GM21423 (cell line): ENCODE measurements around the gene CDH18.

ENCODE experiments used
- ATAC-seq: cut with Tn5 transposase; IDR thresholded peaks from one replicate; pipeline ENCODE4 v1.9.1; 2021; ENCODE audit warnings: mild to moderate bottlenecking, moderate library complexity; ENCODE audit not compliant: unreplicated experiment

CDH18 gene, protein sequence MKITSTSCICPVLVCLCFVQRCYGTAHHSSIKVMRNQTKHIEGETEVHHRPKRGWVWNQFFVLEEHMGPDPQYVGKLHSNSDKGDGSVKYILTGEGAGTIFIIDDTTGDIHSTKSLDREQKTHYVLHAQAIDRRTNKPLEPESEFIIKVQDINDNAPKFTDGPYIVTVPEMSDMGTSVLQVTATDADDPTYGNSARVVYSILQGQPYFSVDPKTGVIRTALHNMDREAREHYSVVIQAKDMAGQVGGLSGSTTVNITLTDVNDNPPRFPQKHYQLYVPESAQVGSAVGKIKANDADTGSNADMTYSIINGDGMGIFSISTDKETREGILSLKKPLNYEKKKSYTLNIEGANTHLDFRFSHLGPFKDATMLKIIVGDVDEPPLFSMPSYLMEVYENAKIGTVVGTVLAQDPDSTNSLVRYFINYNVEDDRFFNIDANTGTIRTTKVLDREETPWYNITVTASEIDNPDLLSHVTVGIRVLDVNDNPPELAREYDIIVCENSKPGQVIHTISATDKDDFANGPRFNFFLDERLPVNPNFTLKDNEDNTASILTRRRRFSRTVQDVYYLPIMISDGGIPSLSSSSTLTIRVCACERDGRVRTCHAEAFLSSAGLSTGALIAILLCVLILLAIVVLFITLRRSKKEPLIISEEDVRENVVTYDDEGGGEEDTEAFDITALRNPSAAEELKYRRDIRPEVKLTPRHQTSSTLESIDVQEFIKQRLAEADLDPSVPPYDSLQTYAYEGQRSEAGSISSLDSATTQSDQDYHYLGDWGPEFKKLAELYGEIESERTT

DNA sequence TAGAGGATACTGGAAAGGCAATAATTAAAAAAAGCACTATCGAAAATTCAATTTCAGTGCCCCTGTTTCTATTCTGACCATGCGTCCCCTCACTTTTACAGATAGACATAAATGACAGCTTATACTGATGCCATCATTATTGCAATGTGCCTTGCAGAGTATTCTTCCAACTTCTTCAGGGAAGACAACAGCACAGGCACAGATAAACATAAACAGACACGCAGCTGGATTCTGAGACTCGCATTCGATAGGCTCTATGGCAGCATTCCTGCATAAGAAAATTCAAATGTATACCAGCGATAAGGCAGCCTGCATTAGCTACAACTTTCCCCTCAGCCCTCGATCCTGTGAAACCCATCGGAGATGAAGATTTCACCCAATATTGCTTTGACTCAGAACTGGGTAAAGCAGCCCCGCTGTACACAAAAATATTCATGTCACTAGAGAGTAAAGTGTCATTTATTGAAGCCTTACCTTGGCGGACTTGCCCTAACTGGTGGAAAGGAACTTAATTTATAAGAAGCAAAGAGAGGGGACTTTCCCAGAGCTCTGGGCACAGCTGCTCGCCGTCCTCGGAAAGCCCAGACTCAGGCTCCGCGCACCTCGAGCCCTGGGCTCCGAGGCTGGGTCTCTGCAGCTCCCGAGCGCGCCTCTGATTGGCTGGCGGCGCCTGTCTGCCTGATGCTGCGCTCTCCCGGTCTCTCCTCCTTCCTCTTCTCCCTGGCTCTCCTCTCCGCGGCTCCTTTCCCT, at the start of gene CDH18:
TSS of gene CDH18 (minus strand) at position 589 of the 750 bp plus-strand sequence. CDS start 149,214 bp downstream, outside the sequence.
- no peak for ATAC-seq

DNA sequence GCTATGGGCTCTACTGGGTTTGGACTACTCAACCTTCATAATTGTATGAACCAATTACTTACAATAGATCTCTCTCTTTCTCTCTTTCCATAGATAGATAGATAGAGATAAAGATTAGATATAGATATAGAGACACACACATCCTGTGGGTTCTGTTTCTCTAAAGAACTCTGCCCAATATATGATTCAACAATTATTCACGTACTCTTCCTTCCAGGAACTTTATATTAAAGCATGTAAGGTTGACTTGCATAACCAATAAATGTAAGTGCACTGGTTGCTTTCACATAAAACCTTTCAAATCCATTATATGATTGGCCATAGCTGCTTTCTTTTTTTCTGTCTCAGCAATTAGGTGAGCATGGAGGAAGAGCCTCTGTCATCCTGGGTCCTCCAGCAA, 46.7 kb upstream of the CDH18 start:
- no peak for ATAC-seq

DNA sequence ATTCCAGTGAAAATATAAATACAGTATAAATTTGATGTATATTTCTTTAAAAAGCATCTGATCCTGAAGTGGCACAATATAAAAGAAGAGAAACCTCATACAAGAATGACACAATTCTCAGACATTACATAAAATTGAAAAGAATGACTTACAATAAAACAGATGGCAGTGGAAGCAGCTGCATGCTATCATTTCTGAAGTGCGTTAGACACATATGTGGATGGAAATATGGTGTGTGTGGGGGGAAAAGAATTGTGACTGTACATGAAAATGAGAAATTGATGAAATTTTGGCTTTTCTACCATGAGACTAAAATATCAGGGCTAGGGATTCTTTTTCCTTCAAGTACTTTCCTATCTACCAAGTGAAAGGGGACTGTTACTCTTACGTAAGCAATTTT, 45.9 kb upstream of the CDH18 start:
- no peak for ATAC-seq

DNA sequence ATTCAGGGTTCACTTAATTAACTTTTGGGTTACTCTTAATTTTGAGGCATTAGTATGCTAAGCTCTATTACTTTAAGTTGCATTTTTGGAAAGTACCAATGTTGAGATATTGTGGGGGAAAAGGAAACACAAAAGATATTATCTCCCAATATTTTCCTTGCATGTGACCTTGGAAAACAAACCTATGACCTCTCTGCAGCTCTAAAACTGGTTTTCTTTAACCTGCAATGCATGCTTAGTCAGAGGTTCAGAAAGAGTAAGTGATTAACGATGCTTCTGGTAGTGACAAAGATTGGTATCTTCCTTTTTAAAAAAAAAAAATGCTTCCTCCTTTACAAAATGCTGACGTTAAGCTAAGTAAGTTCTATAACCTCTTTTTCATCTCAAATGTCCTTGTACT, 44.9 kb upstream of the CDH18 start:
- ATAC-seq, result no peak

DNA sequence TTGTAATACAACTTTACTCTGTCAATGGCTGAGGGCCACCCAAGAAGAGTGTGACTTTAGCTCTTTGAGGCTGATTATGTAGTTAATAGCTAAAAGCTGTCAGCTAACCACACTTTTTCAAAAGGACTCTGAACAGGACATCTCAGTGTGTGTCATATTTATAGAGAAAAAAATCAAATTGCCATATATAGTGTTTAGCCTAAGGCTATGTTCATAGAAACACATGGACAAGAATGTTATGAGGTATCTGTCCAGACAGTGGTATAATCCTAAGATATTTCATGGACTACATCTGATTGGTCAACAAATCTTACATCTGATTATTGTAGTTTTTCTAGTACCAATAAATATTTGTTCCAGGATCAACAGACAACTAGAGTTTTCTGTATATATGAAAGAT, 42.1 kb upstream of the CDH18 start:
- no peak for ATAC-seq

DNA sequence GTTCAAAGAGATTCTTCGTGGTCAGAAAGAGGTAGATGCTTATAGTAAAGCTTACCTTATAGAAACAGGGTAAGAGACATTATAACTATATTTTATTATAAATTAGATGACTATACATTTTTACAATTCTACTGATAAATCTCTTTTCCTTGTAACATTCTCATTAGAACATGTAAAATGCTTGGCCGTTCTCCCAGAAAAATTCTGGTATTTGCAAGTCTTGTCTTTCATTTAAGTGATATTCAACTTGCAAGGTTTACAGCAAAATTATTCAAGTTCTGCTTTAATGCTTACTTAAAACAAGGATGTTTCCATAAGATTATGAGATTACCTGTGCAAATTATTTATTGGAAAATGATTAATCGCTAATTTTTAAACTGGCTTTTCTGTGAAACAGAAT, 41.3 kb upstream of the CDH18 start:
- ATAC-seq, result no peak

DNA sequence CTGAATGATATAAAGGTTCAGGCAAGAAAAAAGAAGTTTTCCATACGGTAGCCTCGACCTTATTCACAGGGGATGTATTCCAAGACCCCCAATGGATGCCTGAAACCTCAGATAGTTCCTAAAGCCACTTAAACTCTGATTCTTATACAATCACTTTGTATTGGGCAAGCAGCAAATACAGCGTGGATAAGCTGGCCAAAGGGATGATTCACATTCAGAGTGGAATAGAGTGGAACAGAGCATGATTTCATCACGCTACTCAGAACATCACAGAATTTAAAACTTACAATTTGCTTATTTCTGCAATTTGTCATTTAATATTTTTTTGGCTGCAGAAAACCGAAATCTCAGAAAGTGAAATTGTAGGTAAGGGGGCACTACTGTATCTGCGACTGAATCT, 40.5 kb upstream of the CDH18 start:
- ATAC-seq, result no peak

DNA sequence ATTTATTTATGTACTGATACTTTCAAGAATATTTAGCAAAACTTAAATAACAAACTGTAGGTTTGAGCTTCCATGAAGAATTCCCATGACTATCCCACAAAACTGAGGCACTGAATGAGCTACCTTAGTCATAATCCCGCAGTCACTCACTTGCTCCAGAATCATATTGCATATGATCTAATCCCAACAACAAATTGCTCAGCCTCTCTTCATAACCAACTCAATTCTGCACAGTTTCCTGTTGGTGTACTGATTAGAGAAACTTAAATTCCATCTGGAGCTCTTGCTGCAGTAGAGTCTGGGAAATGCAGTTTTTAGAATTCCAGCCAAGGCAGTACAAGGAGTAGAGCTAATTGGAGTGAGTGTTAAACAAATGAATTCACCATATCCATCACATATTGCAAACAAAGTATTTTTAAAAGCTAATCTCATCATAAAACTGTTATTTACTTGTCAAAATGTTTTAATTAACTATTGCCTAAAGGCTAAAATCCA, 35.7 kb upstream of the CDH18 start:
- no peak for ATAC-seq

DNA sequence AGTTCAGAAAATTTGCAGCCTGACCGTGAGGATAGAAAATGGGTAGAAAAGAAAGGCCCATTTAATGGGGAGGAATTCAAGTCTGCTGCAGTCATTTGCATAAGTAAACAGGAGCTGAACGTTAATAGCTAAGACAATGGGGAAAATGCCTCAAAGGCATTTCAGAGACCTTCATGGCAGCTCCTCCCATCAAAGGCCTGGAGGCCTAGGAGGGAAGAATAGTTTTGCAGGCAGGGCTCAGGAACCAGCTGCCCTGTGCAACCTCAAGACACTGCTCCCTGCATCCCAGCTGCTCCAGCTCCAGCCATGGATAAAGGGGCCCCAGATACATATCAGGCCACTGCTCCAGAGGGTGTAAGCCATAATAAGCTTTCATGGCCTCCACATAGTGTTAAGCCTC, 32.2 kb upstream of the CDH18 start:
- no peak for ATAC-seq

DNA sequence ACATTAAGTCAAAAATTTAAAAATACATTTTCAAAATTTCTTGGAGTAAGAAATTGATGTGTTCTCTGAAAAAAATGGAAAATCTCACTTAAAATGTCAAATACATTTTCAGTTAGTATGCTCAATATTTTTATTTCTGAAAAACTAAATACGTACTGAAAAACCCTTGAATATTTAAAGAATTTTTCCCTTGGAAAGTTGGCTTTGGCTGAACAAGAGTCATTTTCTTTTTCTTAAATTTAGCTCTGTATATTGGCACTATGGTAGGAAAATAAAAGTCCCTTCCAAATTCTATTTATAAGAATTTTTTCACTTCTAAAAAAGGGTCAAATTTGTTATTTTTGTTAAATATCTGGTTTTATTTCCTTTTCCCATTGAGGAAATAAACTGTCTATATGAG, 29.0 kb upstream of the CDH18 start:
- ATAC-seq, result no peak

DNA sequence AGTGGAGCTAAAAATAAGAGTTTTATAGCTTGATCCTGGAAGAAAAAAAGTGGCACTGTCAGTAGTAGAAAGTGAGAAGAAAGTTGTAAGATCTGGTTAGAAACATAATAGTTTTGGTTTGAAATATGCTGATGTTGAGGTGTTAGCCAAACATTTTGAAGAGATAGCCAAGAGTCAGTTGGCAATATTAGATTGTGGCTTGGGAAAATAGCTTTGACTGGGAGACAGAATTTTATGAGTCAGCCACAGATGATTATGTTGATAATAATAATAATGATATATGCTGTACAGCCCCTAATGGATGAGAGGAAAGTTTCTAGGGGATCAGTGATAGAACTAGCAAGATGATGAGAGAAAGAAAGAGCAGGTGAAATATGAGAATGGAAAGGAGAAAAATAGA, 12.4 kb upstream of the CDH18 start:
- ATAC-seq, result no peak

DNA sequence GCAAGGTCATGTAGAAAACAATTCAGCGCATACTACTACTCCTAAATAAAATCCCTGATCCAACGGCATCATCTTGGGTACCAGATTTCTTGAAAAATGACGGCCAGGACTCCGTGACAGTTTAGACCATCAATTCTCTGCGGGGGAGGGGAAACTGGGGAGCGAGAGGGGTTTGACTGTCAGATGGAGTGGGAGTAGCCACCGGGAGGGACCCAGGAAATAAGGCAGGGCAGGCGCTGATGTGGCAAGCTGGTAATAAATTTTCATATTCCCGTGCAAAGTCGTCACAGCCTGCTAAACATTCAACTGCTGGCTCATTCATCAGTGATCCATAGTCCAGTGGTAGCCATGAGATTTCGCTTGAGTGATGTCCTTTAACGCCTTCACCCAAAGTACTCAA, 457 bp upstream of the CDH18 start:
- ATAC-seq, result no peak

DNA sequence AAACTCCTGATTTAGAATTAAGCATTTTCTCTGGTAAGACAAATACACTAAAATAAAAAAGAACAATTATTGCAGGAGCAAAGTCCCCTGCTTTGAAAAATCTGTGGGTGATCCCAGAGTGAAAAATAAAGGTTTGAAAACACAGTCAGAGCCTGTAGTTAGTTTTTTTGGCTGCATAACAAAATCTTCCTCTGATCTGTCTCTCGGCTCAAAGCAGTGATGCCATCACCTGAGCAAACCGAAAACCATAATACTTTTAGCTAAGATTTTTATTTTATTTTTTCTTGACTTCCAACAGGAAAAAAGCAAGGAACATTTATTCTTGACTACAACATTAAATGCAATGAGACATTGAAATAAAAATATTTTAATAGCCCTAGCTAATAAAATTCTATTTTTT, 1.2 kb downstream of the CDH18 start:
- no peak for ATAC-seq

DNA sequence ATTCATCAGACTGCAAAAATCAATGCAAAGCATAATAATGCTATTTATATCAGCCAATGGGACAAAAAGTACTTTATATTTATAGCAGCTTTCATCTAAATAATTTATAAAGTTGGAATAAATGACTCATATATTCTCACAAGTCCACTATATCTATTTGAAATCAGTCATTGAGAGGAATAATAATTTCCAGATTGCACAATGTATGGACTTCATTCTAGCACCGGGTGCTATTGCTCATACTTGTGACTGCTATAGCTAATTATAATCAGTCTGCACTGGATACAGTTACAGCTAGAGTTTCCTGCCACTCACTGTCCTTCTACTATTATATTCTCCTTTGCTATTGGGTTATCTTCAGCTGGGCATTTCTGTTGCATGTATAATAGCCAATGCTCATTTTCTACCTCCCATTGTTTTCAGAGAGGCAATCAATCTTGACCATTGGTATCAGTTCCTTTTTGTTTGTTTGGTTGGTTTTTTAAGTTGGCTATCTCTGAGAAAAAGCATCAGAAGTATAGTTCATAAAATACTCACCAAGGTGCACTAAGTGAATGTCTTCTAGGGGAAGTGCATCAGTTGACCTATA, 1.9 kb downstream of the CDH18 start:
- no peak for ATAC-seq

DNA sequence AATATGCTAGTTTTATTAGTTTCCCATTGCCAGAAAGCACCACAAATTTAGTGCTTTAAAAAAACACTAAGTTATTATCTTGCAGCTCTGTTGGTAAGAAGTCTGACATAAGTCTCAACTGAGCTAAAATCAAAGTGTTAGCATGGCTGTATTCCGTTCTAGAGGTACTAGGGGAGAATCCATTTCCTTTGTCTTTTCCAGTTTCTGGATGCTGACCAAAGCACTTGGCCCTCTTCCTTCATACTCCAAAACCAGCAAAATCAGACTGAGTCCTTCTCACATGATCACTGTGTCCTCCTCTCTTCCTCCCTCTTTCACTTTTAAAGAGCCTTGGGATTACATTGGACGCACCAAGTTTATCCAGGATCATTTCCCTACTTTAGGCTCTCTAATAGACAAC, 9.5 kb downstream of the CDH18 start:
- ATAC-seq, result no peak

DNA sequence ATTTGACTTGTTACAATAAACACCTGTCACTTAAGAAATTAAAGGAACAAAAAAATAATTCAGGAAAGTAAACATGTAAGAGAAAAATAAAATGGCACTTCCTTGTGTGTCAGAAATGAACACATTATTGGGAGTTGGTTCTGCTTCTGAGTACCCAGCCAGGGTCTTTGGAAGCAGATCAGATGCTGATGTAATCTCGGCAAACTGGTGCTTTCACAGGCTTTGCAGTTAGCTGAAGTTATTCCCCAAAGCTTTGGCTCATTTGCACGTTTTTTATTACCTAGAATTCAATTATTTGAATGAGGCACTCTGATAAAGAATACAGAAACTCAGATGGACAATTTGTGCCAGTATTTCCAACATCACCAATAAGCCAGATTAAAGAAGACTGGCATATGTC, 10.9 kb downstream of the CDH18 start:
- no peak for ATAC-seq

DNA sequence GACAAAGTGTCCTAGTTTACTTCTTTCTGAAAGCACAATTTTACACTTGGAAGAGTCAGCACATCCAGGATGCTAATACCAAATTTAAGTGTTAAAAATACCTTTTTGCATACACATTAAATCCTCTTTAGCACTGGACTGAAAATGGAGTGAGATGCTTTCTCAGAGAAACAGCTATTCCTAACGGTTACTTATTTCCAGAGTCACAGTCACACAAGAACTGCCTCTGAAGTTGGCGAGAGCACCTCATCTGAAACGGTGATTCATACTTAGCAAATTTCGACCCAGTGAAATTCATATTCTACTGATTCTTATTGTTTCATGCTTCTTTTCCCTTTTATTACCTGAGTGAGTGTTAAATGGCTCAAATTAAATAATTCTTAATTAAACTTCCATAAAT, 12.2 kb downstream of the CDH18 start:
- no peak for ATAC-seq

DNA sequence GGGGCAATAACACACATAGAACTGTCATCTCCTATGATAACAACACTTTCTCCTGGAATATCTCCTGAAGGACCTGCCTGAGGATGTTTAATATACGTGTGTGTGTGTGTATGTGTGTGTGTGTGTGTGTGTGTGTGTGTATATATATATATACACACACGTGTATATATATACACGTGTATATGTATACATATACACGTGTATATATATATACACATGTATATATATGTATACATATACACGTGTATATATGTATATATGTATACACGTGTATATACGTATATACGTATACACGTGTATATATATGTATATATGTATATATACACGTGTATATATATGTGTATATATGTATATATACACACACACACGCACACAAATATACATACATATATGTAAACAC, 27.5 kb downstream of the CDH18 start:
- no peak for ATAC-seq

DNA sequence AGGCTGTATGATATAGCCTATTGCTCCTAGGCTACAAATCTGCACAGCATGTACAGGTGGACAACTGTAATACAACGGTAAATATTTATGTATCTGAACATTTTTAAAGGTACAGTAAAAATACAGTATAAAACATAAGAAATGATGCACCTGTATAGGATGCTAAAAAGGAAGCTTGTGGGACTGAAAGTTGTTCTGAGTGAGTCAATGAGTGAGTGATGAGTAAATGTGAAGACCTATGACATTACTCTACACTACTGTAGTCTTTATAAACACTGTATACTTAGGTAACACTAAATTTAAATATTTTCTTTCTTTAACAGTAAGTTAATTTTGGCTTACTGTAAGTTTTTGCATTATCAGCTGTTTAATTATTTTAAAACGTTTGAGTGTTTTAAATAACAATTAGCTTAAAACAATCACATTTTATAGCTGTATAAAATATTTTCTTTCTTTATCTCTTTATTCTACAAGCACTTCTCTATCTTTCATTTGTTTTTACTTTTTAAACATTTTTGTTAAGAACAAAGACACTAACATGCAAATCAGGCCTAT, 28.1 kb downstream of the CDH18 start:
- no peak for ATAC-seq

DNA sequence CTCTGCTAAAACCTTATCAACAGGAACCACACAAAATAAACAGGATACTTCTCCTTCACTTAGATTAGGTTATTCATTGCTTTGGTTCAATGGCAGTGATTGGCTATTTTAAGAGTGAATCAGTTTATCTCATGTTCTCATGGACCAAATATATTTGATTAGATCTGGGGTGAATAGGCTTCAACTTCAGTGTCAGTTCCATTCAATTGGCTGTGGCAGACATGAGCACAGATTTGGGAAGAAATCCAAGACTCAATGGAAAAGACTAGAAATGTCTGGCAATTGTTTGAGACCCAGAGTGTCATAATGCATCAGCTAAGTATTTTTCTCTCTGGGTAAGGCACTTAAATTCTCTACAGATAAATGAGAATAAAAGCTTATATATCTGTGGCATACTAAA, 37.1 kb downstream of the CDH18 start:
- no peak for ATAC-seq

DNA sequence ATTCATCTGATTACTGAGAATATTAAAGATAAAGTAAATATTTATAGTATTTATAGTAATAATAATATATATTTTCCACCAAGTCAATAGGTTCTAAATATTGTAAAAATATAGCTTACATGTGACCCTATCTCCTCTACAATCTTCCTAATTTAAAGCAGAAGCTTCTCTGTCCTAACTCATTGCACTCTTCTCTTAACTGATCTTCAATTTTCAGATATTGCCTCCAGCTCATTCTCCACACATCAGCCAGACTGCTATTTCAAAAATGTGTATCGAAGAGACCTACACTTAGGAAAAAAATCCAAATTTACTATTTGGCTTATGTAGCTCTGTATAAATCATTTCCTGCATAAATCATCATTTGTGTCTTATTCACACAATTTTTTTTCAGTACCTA, 47.8 kb downstream of the CDH18 start:
- no peak for ATAC-seq
